Activated B cell treated with CpG ODN at 0.5 μM for 24 hours (primary cell): ENCODE results near the gene EGFLAM. TPM values are rescaled to one million over a fixed set of nuclear protein-coding genes. Genes with fewer than 3 reads are reported as not detected.
A peak's percentile ranks its signal among the peaks of the same experiment; 100 is the strongest.

Source experiments
- ATAC-seq: fragments of 200-7000 bp; cut with Tn5 transposase; one replicate; pipeline ENCODE4 v1.10.0; 2021; ENCODE audit warnings: low read depth, mild to moderate bottlenecking, moderate library complexity
- CTCF ChIA-PET: fragments of 350-600 bp; sonication (Branson Sonifier 250); formaldehyde crosslinking; loops from one replicate; lab custom pipeline; 2021; ENCODE audit warnings: antibody characterized with exemption; lab: Charles Lee
- POLR2A ChIA-PET: fragments of 350-600 bp; sonication (Branson Sonifier 250); formaldehyde crosslinking; loops from one replicate; lab custom pipeline; 2021; ENCODE audit warnings: antibody characterized with exemption; lab: Charles Lee
- DNase-seq: peaks from one replicate; pipeline ENCODE4 v3.0.0; 2022
- H3K27ac Mint-ChIP-seq: one replicate; pipeline ENCODE4 v1.8.0; 2020; ENCODE audit warnings: mixed read lengths
- H3K27me3 Mint-ChIP-seq: one replicate; pipeline ENCODE4 v1.8.0; 2021; ENCODE audit warnings: mixed read lengths
- H3K36me3 Mint-ChIP-seq: one replicate; pipeline ENCODE4 v1.8.0; 2021; ENCODE audit warnings: low read depth, mixed read lengths
- H3K4me1 Mint-ChIP-seq: one replicate; pipeline ENCODE4 v1.8.0; 2021; ENCODE audit warnings: mixed read lengths
- H3K4me3 Mint-ChIP-seq: one replicate; pipeline ENCODE4 v1.8.0; 2020; ENCODE audit warnings: mild to moderate bottlenecking, mixed read lengths
- H3K9me3 Mint-ChIP-seq: one replicate; pipeline ENCODE4 v1.8.0; 2020; ENCODE audit warnings: mixed read lengths
- CTCF ChIP-seq: fragments of 200-600 bp; IDR thresholded peaks from one replicate; pipeline ENCODE4 v1.8.0; 2022; ENCODE audit warnings: antibody characterized with exemption, mild to moderate bottlenecking
- intact Hi-C: fragments of 100-400 bp; cut with micrococcal nuclease; formaldehyde crosslinking; loops from one replicate; pipeline ENCODE4 v1.15.1; 2024
- total RNA-seq: library from RNA; stranded (reverse); gene quantifications from 2 replicates; pipeline ENCODE4 v1.2.3, GENCODE V29; 2022

The EGFLAM gene
- total RNA-seq, 1 donor from 2014 or later = not detected

GRCh38 chr5:38452201-38452600, 193.8 kb downstream of the EGFLAM start:
- ChIA-PET CTCF (interaction anchor here (1.5 kb wide), 1 partner anchor 13 kb away, joined by 3 read pairs; no protein-coding TSS in a partner anchor), POLR2A (no interaction called here)

GRCh38 chr5:38453506-38453905, 195.1 kb downstream of the EGFLAM start:
- intact Hi-C loops = loop anchor here (1.0 kb wide), 1 partner anchor 621 kb away; the partner anchor contains the start of gene RICTOR
- CTCF ChIA-PET = interaction anchor here (1.5 to 2.1 kb wide), 2 partner anchors 12 to 14 kb away, joined by 3 to 13 read pairs; no protein-coding TSS in a partner anchor
- DNase-seq (no peak), ATAC-seq (peak; percentile 90)
- Mint-ChIP-seq H3K4me3 (no peak overlapping the region), H3K27ac (no peak overlapping the region), H3K27me3 (peaks cover 61% of the 10 kb centered on the region), H3K4me1 (peaks cover 15% of the 10 kb centered on the region), H3K36me3 (no peaks in the 10 kb centered on the region), H3K9me3 (peaks cover 15% of the 10 kb centered on the region)
- POLR2A ChIA-PET = no interaction called here
- TF ChIP-seq CTCF = no peak

More at GRCh38 chr5:38452201-38452600, 193.8 kb downstream of the EGFLAM start:
- ATAC-seq (no peak), DNase-seq (no peak)
- H3K36me3 Mint-ChIP-seq = no peaks in the 10 kb centered on the region
- peaks cover 15% of the 10 kb centered on the region for H3K4me1 Mint-ChIP-seq
- peaks cover 61% of the 10 kb centered on the region for H3K27me3 Mint-ChIP-seq
- intact Hi-C loops = no loop called here
- peaks cover 15% of the 10 kb centered on the region for H3K9me3 Mint-ChIP-seq
- H3K4me3 Mint-ChIP-seq = no peak overlapping the region
- no peak for TF ChIP-seq CTCF
- H3K27ac Mint-ChIP-seq = no peak overlapping the region

- no peak overlapping the region for H3K27ac Mint-ChIP-seq
- H3K4me3 Mint-ChIP-seq = no peak overlapping the region
- peaks cover 15% of the 10 kb centered on the region for H3K9me3 Mint-ChIP-seq
- H3K4me1 Mint-ChIP-seq = peaks cover 15% of the 10 kb centered on the region
- no peak for ATAC-seq
- TF ChIP-seq CTCF = no peak
- H3K27me3 Mint-ChIP-seq = peaks cover 59% of the 10 kb centered on the region
- intact Hi-C loops = loop anchor here (1.0 kb wide), 1 partner anchor 620 kb away; the partner anchor contains the start of gene RICTOR
- ChIA-PET CTCF (interaction anchor here (2.1 kb wide), 1 partner anchor 12 kb away, joined by 13 read pairs; no protein-coding TSS in a partner anchor), POLR2A (no interaction called here)
- H3K36me3 Mint-ChIP-seq = no peaks in the 10 kb centered on the region
- no peak for DNase-seq
Observed at GRCh38 chr5:38453921-38454320, 195.6 kb downstream of the EGFLAM start.

GRCh38 chr5:38455796-38456330, 197.5 kb downstream of the EGFLAM start:
- Mint-ChIP-seq H3K36me3 (no peaks in the 10 kb centered on the region), H3K9me3 (peaks cover 15% of the 10 kb centered on the region), H3K4me1 (peaks cover 15% of the 10 kb centered on the region), H3K27me3 (peaks cover 56% of the 10 kb centered on the region), H3K4me3 (no peak overlapping the region), H3K27ac (no peak overlapping the region)
- CTCF ChIA-PET = interaction anchor here (1.5 kb wide), 1 partner anchor 14 kb away, joined by 6 read pairs; no protein-coding TSS in a partner anchor
- no peak for TF ChIP-seq CTCF
- ATAC-seq = no peak
- POLR2A ChIA-PET = no interaction called here
- DNase-seq = no peak
- intact Hi-C loops = no loop called here

GRCh38 chr5:38456657-38457399, 198.5 kb downstream of the EGFLAM start:
- CTCF ChIA-PET = no interaction called here
- H3K4me1 Mint-ChIP-seq = peaks cover 15% of the 10 kb centered on the region
- H3K27me3 Mint-ChIP-seq = peaks cover 54% of the 10 kb centered on the region
- POLR2A ChIA-PET = no interaction called here
- no peak for DNase-seq
- H3K9me3 Mint-ChIP-seq = peaks cover 15% of the 10 kb centered on the region
- no peak for ATAC-seq
- no peak overlapping the region for H3K27ac Mint-ChIP-seq
- no peaks in the 10 kb centered on the region for H3K36me3 Mint-ChIP-seq
- intact Hi-C loops = no loop called here
- H3K4me3 Mint-ChIP-seq = no peak overlapping the region
- no peak for TF ChIP-seq CTCF
